Stimulated activated CD8-positive, alpha-beta memory T cell treated with anti-CD3 and anti-CD28 coated beads, Interleukin-15, amount 100 ng/mL, for 48 hours (primary cell): ENCODE data around the gene PEAK1.

Source experiments
- DNase-seq, 2 donors: peaks; one replicate each; pipeline ENCODE4 v3.0.0-alpha.2; 2020; ENCODE audit warnings: low read depth in 2 of 2

The PEAK1 gene

GRCh38 chr15:77419836-77420609, at the start of gene PEAK1:
Gene PEAK1, minus strand, starts transcription at chr15:77420104. Its CDS starts 238,178 bp downstream, at chr15:77181926.
- DNase-seq: peak; percentile 99

GRCh38 chr15:77468896-77469295, 49.0 kb upstream of the PEAK1 start:
- DNase-seq: no peak

DNA sequence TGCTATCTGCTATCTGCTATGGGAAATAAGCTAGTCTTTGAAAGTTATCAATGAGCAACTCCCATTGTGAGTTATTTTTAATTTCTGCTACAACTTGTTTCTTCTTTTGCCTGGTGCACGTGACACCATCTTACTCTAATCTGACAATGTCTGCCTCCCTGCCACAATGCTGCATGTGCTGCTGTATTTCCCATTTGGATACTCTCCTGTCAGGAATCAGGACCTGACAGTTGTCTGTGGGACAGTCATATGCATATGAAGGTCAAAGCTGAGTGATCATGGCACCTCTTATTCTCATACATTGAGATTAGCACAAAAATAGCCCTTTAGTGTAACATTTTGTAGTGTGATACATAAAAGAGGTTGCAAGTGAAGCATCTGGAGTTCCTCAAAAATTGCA, 46.6 kb upstream of the PEAK1 start:
- no peak for DNase-seq

GRCh38 chr15:77464129-77464865, 44.4 kb upstream of the PEAK1 start:
- DNase-seq: no peak

GRCh38 chr15:77461486-77461885, 41.6 kb upstream of the PEAK1 start:
- DNase-seq: no peak

GRCh38 chr15:77459031-77459430, 39.1 kb upstream of the PEAK1 start:
- no peak for DNase-seq

GRCh38 chr15:77457905-77458265, 38.0 kb upstream of the PEAK1 start:
- no peak for DNase-seq

GRCh38 chr15:77457191-77457904, 37.4 kb upstream of the PEAK1 start:
- no peak for DNase-seq

- no peak for DNase-seq
Measured at GRCh38 chr15:77456746-77457145, 36.8 kb upstream of the PEAK1 start.

GRCh38 chr15:77455696-77456321, 35.9 kb upstream of the PEAK1 start:
- DNase-seq: no peak

- DNase-seq: no peak
Measured at GRCh38 chr15:77454951-77455350, 35.0 kb upstream of the PEAK1 start.

DNA sequence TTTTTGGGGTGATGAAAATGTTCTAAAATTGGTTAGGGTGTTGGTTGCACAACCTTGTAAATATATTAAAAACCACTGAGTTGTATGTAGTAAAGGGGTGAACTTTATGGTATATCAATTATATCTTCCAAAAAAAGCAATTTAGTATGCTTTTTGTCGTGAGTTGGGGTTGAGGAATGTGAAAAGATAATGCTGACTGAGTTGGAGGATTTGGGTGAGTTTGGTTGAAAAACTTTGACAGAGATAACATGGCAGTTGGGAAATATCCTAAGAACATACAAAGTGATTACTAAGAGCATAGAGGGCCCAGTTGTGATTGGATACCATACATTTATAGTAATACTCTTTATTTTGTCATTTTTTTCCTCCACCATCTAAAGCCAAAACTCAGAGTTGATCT, 34.4 kb upstream of the PEAK1 start:
- DNase-seq: no peak

DNA sequence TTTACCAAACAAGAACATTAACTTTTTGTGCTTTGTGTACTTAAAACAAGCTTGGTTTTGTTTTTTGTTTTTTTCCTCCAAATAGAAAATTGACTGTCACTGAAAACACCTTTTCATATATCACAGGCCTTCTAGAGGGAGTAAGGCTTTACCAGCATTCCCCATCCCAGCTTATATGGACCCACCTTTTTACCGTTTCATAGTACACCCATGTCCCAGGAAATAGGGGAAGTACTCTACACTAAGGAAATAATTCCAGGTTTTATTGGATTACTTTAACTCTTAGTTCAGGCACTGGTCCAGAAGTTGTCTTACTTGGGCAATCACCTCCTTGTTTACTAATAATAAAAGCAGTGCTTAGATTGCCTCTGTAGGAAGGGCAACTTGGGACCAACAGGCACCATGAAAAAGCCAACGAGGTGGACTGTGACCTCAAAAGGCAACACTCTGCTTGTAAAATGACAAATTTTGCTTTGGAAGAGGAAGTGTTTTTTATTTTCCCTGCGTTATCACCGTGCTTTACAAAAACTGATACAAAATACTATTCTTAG, 27.0 kb upstream of the PEAK1 start:
- no peak for DNase-seq

GRCh38 chr15:77440378-77440999, 20.6 kb upstream of the PEAK1 start:
- DNase-seq: no peak

GRCh38 chr15:77437264-77437663, 17.4 kb upstream of the PEAK1 start:
- no peak for DNase-seq

GRCh38 chr15:77436822-77437221, 16.9 kb upstream of the PEAK1 start:
- DNase-seq: no peak

GRCh38 chr15:77430652-77431051, 10.7 kb upstream of the PEAK1 start:
- no peak for DNase-seq

- no peak for DNase-seq
Measured at GRCh38 chr15:77430213-77430612, 10.3 kb upstream of the PEAK1 start.

DNA sequence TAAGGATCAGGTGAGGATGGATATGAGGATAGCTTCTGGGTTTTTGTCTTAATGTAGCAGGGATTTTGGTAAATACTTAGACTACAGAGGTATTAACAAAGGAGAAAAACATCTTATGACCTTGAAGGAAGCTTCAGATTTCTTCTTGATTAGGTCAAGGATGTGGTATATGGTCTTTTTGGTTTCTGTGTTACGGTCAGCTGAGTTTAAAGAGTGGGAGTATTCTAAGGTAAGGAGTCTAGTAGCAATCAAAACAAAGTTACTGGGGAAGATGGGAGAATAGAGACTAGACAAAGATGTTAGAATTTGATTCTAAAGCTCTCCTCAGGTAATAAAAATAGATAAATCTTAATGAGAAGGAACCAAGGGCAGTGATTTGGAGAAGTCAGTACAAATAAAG, 7.0 kb upstream of the PEAK1 start:
- no peak for DNase-seq

DNA sequence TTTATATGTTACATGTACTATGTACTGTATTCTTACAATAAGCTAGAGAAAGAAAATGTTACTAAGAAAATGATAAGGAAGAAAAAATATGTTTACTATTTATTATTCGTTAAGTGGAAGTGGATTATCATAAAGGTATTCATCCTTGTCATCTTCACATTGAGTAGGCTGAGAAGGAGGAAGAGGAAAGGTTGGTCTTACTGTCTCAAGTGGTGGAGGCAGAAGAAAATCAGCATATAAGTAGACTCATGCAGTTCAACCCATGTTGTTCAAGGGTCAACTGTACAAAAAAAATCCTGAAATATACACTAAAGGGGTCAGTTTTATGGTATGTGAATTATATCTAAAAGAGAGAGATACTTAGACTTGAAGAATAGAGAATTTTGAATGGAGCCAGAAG, 6.5 kb upstream of the PEAK1 start:
- no peak for DNase-seq

DNA sequence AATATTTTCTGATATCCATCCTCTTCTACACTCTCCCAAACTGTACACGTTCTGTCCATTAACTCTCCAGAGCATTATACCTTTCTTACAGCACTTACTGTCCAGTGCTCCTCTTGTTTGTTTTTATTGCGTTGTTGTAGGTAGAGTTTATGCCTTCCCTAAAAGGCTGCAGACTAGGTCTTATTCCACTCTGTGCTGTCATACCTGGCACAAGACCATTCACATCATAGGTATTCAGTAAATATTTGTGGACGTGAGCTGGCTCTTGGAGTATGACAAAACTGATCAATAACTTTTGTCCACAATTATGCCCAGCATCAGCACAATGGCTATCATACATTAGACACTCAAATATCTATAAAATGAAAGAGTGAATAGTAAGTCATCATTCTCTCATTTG, 5.2 kb upstream of the PEAK1 start:
- DNase-seq: no peak

DNA sequence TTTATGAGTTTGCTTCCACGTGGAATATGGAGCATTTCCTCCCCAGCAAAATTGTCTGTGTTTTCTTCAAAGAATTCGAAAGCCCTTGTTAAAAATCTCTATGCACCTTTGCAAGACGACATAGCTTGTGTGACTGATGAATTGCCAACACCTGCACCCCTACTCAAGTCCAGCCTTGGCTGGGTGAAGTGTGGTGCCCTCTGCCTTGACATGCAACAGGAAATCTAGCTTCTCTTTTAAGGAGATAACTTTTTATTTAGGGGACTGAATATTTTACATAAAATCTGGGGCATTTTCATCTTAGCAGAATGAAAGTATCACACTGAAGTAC, 1.4 kb upstream of the PEAK1 start:
- DNase-seq: no peak
